Measurements from ENCODE around the gene ASAP3.
"Not testable (repeated sequence)": the region's sequence is repeated elsewhere in the genome, so short reads cannot be mapped to it uniquely, and the experiment has no call there.

ASAP3 gene

GRCh38 chr1:23514111-23514679 is 30.2 kb upstream of the ASAP3 start:
- DNase-seq: no peak

GRCh38 chr1:23509896-23510295 is 25.9 kb upstream of the ASAP3 start:
- DNase-seq: no peak

- no peak for DNase-seq
Measured at GRCh38 chr1:23506376-23507107, 22.6 kb upstream of the ASAP3 start.

- DNase-seq: no peak
Measured at GRCh38 chr1:23505851-23506250, 21.9 kb upstream of the ASAP3 start.

GRCh38 chr1:23504156-23504555 is 20.2 kb upstream of the ASAP3 start:
- not testable (repeated sequence) for DNase-seq

GRCh38 chr1:23502951-23503350 is 19.0 kb upstream of the ASAP3 start:
- DNase-seq: no peak

- DNase-seq: no peak
Measured at GRCh38 chr1:23500466-23500865, 16.5 kb upstream of the ASAP3 start.

GRCh38 chr1:23497777-23498439 is 13.9 kb upstream of the ASAP3 start:
- no peak for DNase-seq

- no peak for DNase-seq
Measured at GRCh38 chr1:23496490-23497181, 12.7 kb upstream of the ASAP3 start.

- DNase-seq: not testable (repeated sequence)
Measured at GRCh38 chr1:23494836-23495235, 10.9 kb upstream of the ASAP3 start.

GRCh38 chr1:23492776-23493175 is 8.8 kb upstream of the ASAP3 start:
- not testable (repeated sequence) for DNase-seq

GRCh38 chr1:23492132-23492720 is 8.2 kb upstream of the ASAP3 start:
- DNase-seq: no peak

- DNase-seq: no peak
Measured at GRCh38 chr1:23489842-23490241, 5.9 kb upstream of the ASAP3 start.

GRCh38 chr1:23485002-23485332 is 988 bp upstream of the ASAP3 start:
- DNase-seq: no peak

GRCh38 chr1:23484253-23485001 is 448 bp upstream of the ASAP3 start:
- DNase-seq: peak; percentile 75 to 85 (median 78)

- no peak for DNase-seq
Measured at GRCh38 chr1:23481904-23482303, 2.1 kb downstream of the ASAP3 start.

- DNase-seq: no peak
Measured at GRCh38 chr1:23481026-23481597, 2.9 kb downstream of the ASAP3 start.

GRCh38 chr1:23480187-23481025 is 3.6 kb downstream of the ASAP3 start:
- DNase-seq: no peak

GRCh38 chr1:23479666-23479941 is 4.4 kb downstream of the ASAP3 start:
- DNase-seq: no peak

GRCh38 chr1:23478896-23479665 is 4.9 kb downstream of the ASAP3 start:
- no peak for DNase-seq

Measured in activated CD4-positive, CD25-positive, alpha-beta regulatory T cell (primary cell).